KMS-11 (cell line): ENCODE data around the gene KIR2DL3.
"Not testable (repeated sequence)": the region's sequence is repeated elsewhere in the genome, so short reads cannot be mapped to it uniquely, and the experiment has no call there.

ENCODE experiments used
- H2AFZ ChIP-seq: fragments of 200-600 bp; sonication (generic); 2 replicates; pipeline ENCODE4 v1.6.1; 2016; ENCODE audit warnings: antibody characterized with exemption, mixed run types, low read depth
- H3K27ac ChIP-seq: fragments of 200-600 bp; sonication (generic); 2 replicates; pipeline ENCODE4 v1.6.1; 2016; ENCODE audit warnings: mild to moderate bottlenecking, mixed run types
- H3K27me3 ChIP-seq: fragments of 200-600 bp; sonication (generic); 2 replicates; pipeline ENCODE4 v1.6.1; 2017; ENCODE audit warnings: mild to moderate bottlenecking, low read depth, mixed run types, moderate library complexity; ENCODE audit not compliant: insufficient read depth
- H3K36me3 ChIP-seq: fragments of 200-600 bp; sonication (generic); 2 replicates; pipeline ENCODE4 v1.6.1; 2017; ENCODE audit warnings: mild to moderate bottlenecking, mixed run types; ENCODE audit not compliant: insufficient read depth
- H3K4me1 ChIP-seq: fragments of 200-600 bp; sonication (generic); 2 replicates; pipeline ENCODE4 v1.6.1; 2016; ENCODE audit warnings: mild to moderate bottlenecking, low read depth, mixed run types; ENCODE audit not compliant: poor library complexity, severe bottlenecking
- H3K4me2 ChIP-seq: fragments of 200-600 bp; sonication (generic); 2 replicates; pipeline ENCODE4 v1.7.0; 2016; ENCODE audit warnings: mild to moderate bottlenecking, mixed run types
- H3K4me3 ChIP-seq: fragments of 200-600 bp; sonication (generic); IDR thresholded peaks from 2 replicates; pipeline ENCODE4 v1.6.1; 2017; ENCODE audit warnings: low read depth, low read length, mixed read lengths; ENCODE audit not compliant: insufficient read depth
- H3K79me2 ChIP-seq: fragments of 200-600 bp; sonication (generic); 2 replicates; pipeline ENCODE4 v1.6.1; 2016; ENCODE audit warnings: low read depth, mixed run types; ENCODE audit not compliant: insufficient read depth
- H3K9ac ChIP-seq: fragments of 200-600 bp; sonication (generic); 2 replicates; pipeline ENCODE4 v1.6.1; 2016; ENCODE audit warnings: mild to moderate bottlenecking, mixed run types
- H4K20me1 ChIP-seq: fragments of 200-600 bp; sonication (generic); 2 replicates; pipeline ENCODE4 v1.6.1; 2016; ENCODE audit warnings: mild to moderate bottlenecking, mixed run types; ENCODE audit not compliant: insufficient read depth
- TF ChIP-seq, protein P1 (sequence below): fragments of 200-600 bp; sonication (generic); conservative IDR thresholded peaks from 2 replicates; pipeline ENCODE4 v1.6.1; 2017; ENCODE audit warnings: low read depth, mild to moderate bottlenecking, antibody characterized with exemption, low read length, moderate library complexity, mixed read lengths

Gene KIR2DL3

GRCh38 chr19:54782916-54783315 lies 44.6 kb downstream of the KIR2DL3 start:
- not testable (repeated sequence) for H3K4me1 ChIP-seq, H3K4me3 ChIP-seq, H2AFZ ChIP-seq, H3K36me3 ChIP-seq, H3K9ac ChIP-seq, H3K27ac ChIP-seq, H3K4me2 ChIP-seq, H4K20me1 ChIP-seq, H3K79me2 ChIP-seq
- peaks cover 10% of the 10 kb centered on the region; the same call in 1 of the 2 replicates for H3K27me3 ChIP-seq

GRCh38 chr19:54786091-54786723 lies 47.9 kb downstream of the KIR2DL3 start:
- H3K27me3 ChIP-seq: peaks cover 10% of the 10 kb centered on the region; the same call in 1 of the 2 replicates
- H2AFZ ChIP-seq, H3K4me2 ChIP-seq, H3K79me2 ChIP-seq, H4K20me1 ChIP-seq, H3K36me3 ChIP-seq, H3K9ac ChIP-seq, H3K4me1 ChIP-seq, H3K27ac ChIP-seq, H3K4me3 ChIP-seq: not testable (repeated sequence)

GRCh38 chr19:54788154-54788553 lies 49.8 kb downstream of the KIR2DL3 start:
- H4K20me1 ChIP-seq, H3K4me2 ChIP-seq, H3K27ac ChIP-seq, H3K36me3 ChIP-seq, H3K4me1 ChIP-seq, H3K4me3 ChIP-seq, H3K79me2 ChIP-seq, H3K9ac ChIP-seq, H2AFZ ChIP-seq: not testable (repeated sequence)
- H3K27me3 ChIP-seq: peaks cover 15% of the 10 kb centered on the region

GRCh38 chr19:54790711-54791110 lies 52.4 kb downstream of the KIR2DL3 start:
- no peak overlapping the region for H2AFZ ChIP-seq
- H3K27ac ChIP-seq: no peak overlapping the region
- H3K79me2 ChIP-seq: no peaks in the 10 kb centered on the region
- no peaks in the 10 kb centered on the region for H3K4me1 ChIP-seq
- H3K4me3 ChIP-seq: no peak overlapping the region
- no peaks in the 10 kb centered on the region for H4K20me1 ChIP-seq
- TF ChIP-seq, protein P1, sequence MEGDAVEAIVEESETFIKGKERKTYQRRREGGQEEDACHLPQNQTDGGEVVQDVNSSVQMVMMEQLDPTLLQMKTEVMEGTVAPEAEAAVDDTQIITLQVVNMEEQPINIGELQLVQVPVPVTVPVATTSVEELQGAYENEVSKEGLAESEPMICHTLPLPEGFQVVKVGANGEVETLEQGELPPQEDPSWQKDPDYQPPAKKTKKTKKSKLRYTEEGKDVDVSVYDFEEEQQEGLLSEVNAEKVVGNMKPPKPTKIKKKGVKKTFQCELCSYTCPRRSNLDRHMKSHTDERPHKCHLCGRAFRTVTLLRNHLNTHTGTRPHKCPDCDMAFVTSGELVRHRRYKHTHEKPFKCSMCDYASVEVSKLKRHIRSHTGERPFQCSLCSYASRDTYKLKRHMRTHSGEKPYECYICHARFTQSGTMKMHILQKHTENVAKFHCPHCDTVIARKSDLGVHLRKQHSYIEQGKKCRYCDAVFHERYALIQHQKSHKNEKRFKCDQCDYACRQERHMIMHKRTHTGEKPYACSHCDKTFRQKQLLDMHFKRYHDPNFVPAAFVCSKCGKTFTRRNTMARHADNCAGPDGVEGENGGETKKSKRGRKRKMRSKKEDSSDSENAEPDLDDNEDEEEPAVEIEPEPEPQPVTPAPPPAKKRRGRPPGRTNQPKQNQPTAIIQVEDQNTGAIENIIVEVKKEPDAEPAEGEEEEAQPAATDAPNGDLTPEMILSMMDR: no peak
- peaks cover 7% of the 10 kb centered on the region for H3K27me3 ChIP-seq
- no peaks in the 10 kb centered on the region for H3K36me3 ChIP-seq
- no peak overlapping the region for H3K9ac ChIP-seq
- no peak overlapping the region for H3K4me2 ChIP-seq

GRCh38 chr19:54791476-54791875 lies 53.2 kb downstream of the KIR2DL3 start:
- no peak overlapping the region for H2AFZ ChIP-seq
- TF ChIP-seq, protein P1: no peak
- H4K20me1 ChIP-seq: no peaks in the 10 kb centered on the region
- H3K9ac ChIP-seq: no peak overlapping the region
- no peaks in the 10 kb centered on the region for H3K79me2 ChIP-seq
- no peaks in the 10 kb centered on the region for H3K36me3 ChIP-seq
- peaks cover 4% of the 10 kb centered on the region for H3K27me3 ChIP-seq
- H3K4me3 ChIP-seq: no peak overlapping the region
- no peak overlapping the region for H3K4me2 ChIP-seq
- H3K4me1 ChIP-seq: no peaks in the 10 kb centered on the region
- no peak overlapping the region for H3K27ac ChIP-seq

- H3K9ac ChIP-seq: no peak overlapping the region
- H3K27me3 ChIP-seq: peaks cover 4% of the 10 kb centered on the region
These were observed 54.5 kb downstream of the KIR2DL3 start for GRCh38 chr19:54792814-54793213.

More at GRCh38 chr19:54792814-54793213, 54.5 kb downstream of the KIR2DL3 start:
- Histone ChIP-seq H3K4me1 (no peaks in the 10 kb centered on the region), H3K27ac (no peak overlapping the region), H4K20me1 (no peaks in the 10 kb centered on the region), H2AFZ (no peak overlapping the region), H3K4me2 (peak overlapping the region; percentile 47), H3K36me3 (no peaks in the 10 kb centered on the region), H3K4me3 (no peak overlapping the region), H3K79me2 (no peaks in the 10 kb centered on the region)
- TF ChIP-seq, protein P1: no peak
